ENCODE results near the gene SH3PXD2A.
"Not testable (repeated sequence)": the region's sequence is repeated elsewhere in the genome, so short reads cannot be mapped to it uniquely, and the experiment has no call there.

SH3PXD2A gene

GRCh38 chr10:103849212-103849877 is 6.0 kb downstream of the SH3PXD2A start:
- no peak for DNase-seq (ENCODE audit: low read depth)

DNA sequence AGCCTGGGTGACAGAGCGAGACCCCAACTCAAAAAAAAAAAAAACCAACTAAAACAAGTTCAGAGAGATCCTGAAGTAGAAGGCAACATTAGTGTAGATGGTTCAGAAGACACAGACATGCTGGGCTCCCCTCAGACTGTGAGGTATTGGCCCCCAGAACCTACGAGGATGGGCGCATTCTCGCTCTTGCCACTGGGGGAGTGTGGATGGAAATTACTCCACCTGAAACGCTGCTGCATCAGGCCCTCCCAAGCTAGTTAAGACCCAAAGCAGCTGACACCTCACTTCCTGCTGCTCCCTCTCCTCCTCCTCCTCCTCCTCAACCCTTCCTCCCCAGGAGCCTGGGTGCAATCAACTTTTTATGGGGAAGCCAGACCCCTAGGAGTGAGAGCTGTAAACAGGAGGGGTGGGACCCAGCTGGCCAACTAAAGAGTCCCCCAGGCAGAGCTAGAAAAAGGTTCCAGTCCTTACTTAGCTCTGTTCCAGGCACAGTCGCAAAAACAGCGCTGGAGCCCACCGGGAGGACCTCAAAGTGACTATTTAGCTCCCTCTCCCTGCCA is 7.4 kb downstream of the SH3PXD2A start:
- DNase-seq (ENCODE audit: low read depth), result no peak

DNA sequence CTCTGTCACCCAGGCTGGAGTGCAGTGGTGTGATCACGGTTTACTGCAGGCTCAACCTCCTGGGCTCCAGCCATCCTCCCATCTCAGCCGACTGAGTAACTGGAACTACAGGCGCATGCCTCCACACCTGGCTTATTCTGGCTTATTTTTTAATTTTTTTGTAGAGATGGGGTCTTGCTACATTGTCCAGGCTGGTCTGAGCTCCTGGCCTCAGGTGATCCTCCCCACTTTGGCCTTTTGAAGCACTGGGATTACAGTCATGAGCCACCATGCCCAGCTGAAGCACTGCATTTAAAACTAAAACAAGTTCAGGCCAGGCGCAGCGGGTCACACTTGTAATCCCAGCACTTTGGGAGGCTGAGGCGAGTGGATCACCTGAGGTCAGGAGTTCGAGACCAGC is 8.0 kb downstream of the SH3PXD2A start:
- no peak for DNase-seq (ENCODE audit: low read depth)

DNA sequence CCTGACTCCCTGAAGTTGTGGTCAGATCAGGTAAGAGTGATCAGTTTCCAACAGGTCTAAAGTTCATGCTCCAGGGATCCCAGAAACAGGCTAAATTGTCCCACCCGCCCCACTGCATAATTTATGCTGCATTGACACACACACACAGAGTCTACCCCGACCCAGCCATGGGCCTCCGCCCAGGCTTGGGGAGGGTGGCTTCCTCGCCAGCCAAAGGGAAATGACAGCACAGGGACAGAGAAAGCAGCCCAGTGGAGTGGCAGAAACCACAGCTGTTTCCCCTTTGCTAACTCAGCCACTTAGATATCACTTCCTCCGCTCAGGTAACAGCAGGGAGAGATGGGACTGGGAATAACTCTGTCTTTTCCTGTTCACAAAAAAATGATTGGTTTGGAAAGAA is 9.4 kb downstream of the SH3PXD2A start:
- DNase-seq (ENCODE audit: low read depth), result no peak

DNA sequence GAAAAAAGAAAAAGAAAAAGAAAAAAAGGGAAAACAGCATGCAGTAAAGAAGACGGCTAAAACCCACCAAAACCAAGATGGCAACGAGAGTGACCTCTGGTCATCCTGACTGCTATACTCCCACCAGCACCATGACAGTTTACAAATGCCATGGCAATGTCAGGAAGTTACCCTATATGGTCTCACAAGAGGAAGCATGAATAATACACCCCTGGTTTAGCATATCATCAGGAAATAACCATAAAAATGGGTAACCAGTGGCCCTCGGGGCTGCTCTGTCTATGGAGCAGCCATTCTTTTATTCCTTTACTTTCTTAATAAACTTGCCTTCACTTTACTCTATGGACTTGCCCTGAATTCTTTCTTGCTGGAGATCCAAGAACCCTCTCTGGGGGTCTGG is 10.0 kb downstream of the SH3PXD2A start:
- DNase-seq (ENCODE audit: low read depth), result not testable (repeated sequence)

- no peak for DNase-seq (ENCODE audit: low read depth)
Observed at GRCh38 chr10:103843854-103844570, 11.4 kb downstream of the SH3PXD2A start.

DNA sequence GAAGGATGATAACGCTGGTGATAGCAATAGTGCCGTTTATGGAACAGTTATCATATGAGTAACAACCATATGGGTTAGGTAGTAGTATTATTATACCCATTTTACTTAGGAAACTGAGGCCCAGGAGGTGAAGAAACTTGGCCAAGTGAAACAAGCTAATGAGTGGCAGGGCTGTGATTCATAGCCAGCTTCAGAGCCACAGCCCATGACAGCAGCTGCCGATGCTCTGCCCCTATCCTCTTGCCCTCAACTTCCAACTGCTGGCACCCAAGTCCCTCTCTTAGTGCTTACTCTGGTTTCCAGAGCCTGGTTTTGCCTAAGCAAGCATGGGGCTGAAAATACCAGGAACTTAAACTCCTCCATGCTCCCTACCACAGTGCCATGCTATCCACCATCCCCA is 12.3 kb downstream of the SH3PXD2A start:
- no peak for DNase-seq (ENCODE audit: low read depth)

DNA sequence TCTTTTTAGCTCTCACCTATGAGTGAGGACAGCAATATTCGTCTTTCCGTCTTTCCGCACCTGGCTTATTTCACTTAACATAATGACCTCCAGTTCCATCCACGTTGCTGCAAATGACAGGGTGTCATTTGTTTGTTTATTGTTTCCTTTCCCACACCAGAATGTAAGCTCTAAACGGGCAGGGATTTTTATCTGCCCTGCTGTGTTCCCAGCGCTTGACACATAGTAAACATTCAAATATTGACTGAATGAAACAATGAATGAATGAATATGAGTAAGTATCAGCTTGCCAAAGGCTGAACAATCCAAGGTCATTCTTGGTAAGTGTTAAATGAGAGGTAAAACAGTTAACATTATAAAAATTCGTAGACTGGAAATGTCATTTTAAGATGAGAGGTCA is 12.8 kb downstream of the SH3PXD2A start:
- no peak for DNase-seq (ENCODE audit: low read depth)

GRCh38 chr10:103841519-103841918 is 13.9 kb downstream of the SH3PXD2A start:
- no peak for DNase-seq (ENCODE audit: low read depth)

DNA sequence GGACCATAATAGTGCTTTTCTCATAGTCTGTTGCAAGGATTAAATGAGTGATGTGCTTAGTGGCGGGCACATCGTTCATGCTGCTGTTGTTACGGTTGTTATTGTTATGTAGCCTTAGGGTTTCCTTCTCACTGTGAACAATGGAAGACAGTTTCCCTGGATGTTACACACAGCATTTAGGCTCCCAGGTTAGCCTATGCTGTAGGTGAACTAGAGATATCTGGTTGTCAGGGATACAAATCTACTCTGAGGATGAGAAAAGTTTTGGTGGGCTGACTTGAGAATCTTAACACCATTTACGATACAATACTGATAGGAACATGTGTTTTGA is 14.7 kb downstream of the SH3PXD2A start:
- no peak for DNase-seq (ENCODE audit: low read depth)

GRCh38 chr10:103839872-103840739 is 15.3 kb downstream of the SH3PXD2A start:
- no peak for DNase-seq (ENCODE audit: low read depth)

DNA sequence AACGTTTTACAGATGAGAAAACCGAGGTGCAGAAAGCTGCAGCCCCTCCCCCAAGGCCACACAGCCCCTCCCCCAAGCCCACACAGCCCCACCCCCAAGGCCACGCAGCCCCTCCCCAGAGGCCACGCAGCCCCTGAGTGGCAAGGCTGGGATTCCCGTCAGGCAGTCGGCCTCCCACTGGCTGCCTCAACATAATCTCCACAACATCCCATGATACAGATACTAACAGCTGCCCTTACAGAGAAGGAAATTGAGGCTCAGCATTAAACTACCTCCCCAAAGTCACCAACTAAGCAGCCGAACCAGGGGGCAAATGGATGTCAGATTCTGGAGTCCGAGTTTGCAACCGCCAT is 15.9 kb downstream of the SH3PXD2A start:
- no peak for DNase-seq (ENCODE audit: low read depth)

DNA sequence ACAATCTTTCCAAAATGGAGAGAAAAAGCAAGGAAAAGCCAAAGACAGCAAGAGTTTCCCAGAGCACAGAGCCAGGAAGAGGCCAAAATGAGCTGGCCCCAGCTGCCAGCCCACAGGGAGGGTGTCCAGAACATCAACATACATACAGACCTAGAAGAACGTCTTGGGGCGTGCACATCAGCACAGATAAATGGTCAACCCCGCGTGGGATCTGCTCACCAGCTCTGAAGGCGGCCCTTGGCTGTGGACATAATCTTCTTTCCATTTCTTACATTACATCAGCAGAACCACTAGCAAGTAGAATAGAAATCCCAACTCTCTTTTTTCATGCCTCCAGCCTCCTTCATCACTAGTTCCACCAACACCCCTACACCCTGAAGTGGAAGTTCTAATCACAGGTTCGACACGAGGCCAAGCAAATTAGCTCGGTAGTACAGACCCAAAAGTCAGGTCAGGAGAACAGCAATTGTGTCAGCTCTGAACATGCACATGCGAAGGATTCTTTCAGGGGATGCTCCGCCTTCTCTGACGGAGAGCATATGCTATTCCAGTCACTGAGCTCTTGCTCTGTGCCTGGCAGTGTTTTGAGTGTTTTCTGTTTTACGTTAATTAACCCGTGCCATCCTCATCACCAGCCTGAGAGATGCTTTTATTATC is 16.4 kb downstream of the SH3PXD2A start:
- DNase-seq (ENCODE audit: low read depth), result no peak

GRCh38 chr10:103838070-103838395 is 17.3 kb downstream of the SH3PXD2A start:
- no peak for DNase-seq (ENCODE audit: low read depth)

GRCh38 chr10:103837370-103838069 is 17.9 kb downstream of the SH3PXD2A start:
- no peak for DNase-seq (ENCODE audit: low read depth)

DNA sequence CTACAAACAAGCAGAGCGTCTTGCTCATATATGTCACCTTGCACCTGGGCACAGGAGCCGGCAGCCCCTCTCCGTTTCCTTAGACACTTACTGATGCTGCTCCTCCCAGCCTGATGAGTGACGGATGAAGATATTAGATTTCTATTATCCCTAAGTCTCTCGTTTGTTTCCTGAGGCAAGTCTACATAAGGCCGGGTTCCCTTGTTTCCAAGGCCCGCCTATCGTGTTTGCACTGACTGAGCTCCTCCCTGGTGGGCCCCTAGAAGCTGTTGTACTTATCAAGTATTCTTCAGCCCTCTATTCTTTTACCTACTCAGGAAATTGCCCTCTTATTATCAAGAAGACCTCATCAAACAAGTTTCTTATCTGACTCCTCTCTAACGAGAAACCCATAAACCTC is 18.5 kb downstream of the SH3PXD2A start:
- DNase-seq (ENCODE audit: low read depth), result no peak

- no peak for DNase-seq (ENCODE audit: low read depth)
Observed at GRCh38 chr10:103836273-103836672, 19.1 kb downstream of the SH3PXD2A start.

DNA sequence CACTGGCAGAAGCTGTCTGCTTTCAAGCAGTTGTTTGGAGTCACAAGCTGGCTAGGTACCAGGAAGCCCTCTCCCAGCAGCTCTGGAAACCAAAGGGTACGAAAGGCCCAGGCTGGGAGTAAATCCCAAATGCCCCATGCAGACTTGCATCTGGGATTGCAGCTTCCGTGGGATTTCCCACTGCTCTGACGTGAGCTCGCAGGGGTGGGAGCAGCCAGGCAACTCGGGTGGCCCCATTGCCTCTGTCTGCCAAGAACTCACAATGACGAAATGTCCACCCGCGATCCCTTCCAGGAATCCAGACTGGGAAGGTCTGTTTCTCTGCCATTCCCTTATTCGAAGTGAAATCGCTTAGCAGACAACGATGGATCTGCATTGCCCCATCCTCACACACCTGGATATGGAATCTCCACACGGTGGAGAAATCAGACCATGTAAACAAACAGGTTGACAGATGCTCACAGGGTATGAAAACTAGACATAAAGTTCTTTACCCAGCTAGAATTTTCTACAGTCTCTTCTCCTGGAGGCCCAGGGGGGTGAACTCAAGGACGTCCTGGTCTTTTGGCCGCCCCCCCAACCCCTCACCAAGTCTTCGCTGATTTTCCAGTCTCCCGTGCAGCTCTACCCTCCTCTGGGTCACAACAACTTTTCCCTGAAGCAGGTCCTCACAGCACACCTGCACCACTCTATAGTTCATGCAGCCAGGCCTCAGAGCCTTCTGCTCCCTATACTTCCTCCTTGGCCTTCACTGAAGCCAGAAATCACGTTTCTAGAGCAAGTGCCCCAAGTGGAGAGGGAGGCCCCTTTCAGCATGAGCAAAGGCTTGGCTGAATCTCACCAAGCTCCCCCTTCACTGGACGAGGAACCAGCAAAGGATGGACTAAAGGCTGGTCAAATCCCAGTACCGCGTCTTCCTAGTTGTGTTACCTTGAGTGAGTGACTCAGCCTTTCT is 20.0 kb downstream of the SH3PXD2A start:
- DNase-seq (ENCODE audit: low read depth), result peak; percentile 46

- no peak for DNase-seq (ENCODE audit: low read depth)
Observed at GRCh38 chr10:103834436-103835095, 20.8 kb downstream of the SH3PXD2A start.

DNA sequence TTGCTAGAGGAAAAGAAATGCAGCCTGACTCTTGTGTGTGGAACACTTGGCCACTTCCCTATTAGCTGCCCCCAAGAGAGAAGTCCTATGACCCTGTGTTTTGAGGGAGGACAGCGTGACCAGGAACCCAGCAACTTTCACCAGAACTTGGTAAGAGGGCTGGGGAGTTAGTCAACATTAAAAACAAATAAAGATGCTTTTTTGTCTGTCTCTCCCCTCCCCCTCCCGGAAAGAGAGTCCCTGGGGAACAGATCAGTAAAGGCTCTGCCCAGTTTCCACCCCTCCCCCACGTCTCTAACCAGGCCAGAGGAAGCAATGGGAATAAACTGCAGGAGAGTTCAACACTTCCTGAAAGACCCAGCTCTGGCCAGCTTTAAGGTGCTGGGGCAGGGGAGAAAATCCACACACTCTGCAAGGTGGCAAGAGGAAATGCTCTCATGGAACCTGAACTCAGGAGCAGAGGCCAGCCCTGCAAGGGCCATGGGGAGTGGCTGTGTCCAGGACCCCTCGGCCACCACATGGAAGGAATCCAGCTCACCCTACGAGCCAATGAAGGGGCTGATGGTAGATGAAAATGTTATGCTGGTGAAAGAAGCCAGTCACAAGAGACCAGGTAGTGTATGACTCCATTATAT is 21.5 kb downstream of the SH3PXD2A start:
- no peak for DNase-seq (ENCODE audit: low read depth)
